Cardiac atrium fibroblast (primary cell): ENCODE measurements around the gene COX6A1. TPM values are rescaled to one million over a fixed set of nuclear protein-coding genes. Genes with fewer than 3 reads are reported as not detected.

ENCODE experiments used
- total RNA-seq: library from RNA; depleted of rRNA; stranded (reverse); fragments of >200 nt; gene quantifications from 2 replicates; pipeline ENCODE4 v1.2.3, GENCODE V29; 2015

COX6A1 gene
- 390 and 440 TPM in 2 replicates for total RNA-seq

DNA sequence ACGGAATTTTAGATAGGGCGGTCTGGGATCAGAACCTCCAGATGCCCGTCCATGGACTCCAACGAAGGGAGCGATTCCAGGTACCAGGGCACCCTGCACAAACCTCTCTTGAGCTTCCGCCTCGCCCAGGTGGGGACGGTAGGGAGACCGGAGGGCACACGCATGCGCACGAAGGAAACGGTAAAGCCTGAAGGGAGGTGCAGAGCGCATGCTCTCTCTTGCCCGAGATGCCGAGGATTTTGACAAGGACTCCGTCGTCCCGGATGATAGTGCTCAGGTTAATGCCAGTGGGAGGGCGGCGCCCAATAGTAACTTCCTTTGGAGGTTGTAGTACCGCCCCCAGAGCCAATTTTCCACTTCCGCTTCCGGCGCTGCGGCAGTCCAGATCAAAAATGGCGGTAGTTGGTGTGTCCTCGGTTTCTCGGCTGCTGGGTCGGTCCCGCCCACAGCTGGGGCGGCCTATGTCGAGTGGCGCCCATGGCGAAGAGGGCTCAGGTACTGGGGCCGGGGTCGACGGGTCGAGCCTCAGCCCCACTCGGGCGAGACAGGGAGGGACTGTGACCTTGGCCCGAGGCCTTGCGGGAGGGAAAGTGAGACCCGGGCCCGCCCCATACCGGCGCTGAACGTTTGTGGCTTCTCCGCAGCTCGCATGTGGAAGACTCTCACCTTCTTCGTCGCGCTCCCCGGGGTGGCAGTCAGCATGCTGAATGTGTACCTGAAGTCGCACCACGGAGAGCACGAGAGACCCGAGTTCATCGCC lies at the start of gene COX6A1:
Gene COX6A1 (plus strand): TSS at position 379 of the 760 bp plus-strand sequence. CDS start 14 bp downstream, at position 393.

GRCh38 chr12:120445911-120446843 lies 8.3 kb downstream of the COX6A1 start, which contains the start of the genes GATC and TRIAP1:
TSS of gene GATC (plus strand) at chr12:120446444. CDS start at chr12:120446481, 37 bp downstream.
TSS of gene TRIAP1 (minus strand) at chr12:120446384. CDS start at chr12:120446372, 12 bp downstream.

DNA sequence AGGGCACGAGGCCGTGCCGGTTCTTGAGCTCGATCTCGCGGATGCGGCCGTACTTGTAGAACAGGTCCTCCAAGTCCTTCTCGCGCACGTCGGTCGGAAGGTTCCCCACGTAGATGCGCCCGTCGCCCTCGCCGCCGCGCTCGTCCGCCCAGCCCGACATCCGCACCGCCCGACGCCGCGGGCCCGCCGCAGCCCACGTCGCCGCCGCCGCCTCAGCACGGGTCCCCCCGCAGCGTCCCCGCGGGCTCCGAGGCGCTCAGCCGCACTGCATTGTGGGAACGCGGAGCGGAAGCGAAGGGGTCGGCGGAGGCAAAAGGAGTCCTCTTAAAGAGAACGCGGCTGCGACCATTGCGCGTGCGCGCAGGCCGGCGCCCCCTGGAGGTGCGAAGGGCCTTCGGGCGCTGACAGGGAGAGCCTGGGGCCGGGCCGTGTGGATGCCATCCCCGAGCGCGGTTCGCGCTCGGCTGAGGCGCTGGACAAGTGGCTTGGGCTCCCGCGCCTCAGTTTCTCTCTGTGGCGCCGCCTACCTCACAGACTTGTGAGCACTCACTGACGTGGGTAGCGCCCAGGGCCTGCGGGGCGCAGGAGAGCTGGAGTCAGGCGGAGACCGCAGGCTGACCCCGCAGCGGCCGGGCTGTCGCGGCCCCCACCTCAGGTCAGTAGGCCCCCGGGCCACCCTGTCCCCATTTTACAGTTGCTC lies 31.7 kb downstream of the COX6A1 start, which contains the start of gene SRSF9:
Gene SRSF9 (minus strand): TSS at position 299 of the 700 bp plus-strand sequence. CDS start 139 bp downstream, at position 160.

Other genes with a start within 250 kb of the COX6A1 start
- gene GCN1, start 243.4 kb upstream of the COX6A1 start, total RNA-seq, result 47.3 and 104 TPM in 2 replicates
- gene RPLP0, start 237.0 kb upstream of the COX6A1 start, total RNA-seq, result 5,621 and 6,104 TPM in 2 replicates
- 78.2 and 84.7 TPM in 2 replicates for gene PXN, start 172.4 kb upstream of the COX6A1 start, total RNA-seq
- not detected in 2 replicates for gene RNU4-2, start 146.2 kb upstream of the COX6A1 start, total RNA-seq
- gene RNU4-1, start 144.9 kb upstream of the COX6A1 start, total RNA-seq, result not detected in 2 replicates
- 1.1 TPM in 2 replicates for gene SIRT4, start 135.8 kb upstream of the COX6A1 start, total RNA-seq
- not detected in 2 replicates for gene PLA2G1B, start 110.3 kb upstream of the COX6A1 start, total RNA-seq
- 1.5 TPM in 1 of 2 replicates, not detected in the other for gene MSI1, start 68.9 kb upstream of the COX6A1 start, total RNA-seq
- gene TRIAP1, start 8.3 kb downstream of the COX6A1 start, total RNA-seq, result 34.7 and 39.9 TPM in 2 replicates
- 15.5 and 19.0 TPM in 2 replicates for gene GATC, start 8.3 kb downstream of the COX6A1 start, total RNA-seq
- gene SRSF9, start 31.6 kb downstream of the COX6A1 start, total RNA-seq, result 59.9 and 75.5 TPM in 2 replicates
- gene DYNLL1, start 58.0 kb downstream of the COX6A1 start, total RNA-seq, result 292 and 308 TPM in 2 replicates
- 16.8 and 24.9 TPM in 2 replicates for gene COQ5, start 91.0 kb downstream of the COX6A1 start, total RNA-seq
- 77.6 and 82.1 TPM in 2 replicates for gene RNF10, start 96.2 kb downstream of the COX6A1 start, total RNA-seq
- 20.7 and 28.0 TPM in 2 replicates for gene POP5, start 143.3 kb downstream of the COX6A1 start, total RNA-seq
- gene CABP1, start 202.5 kb downstream of the COX6A1 start, total RNA-seq, result 0.81 and 2.9 TPM in 2 replicates
- 70.2 and 85.1 TPM in 2 replicates for gene MLEC, start 249.0 kb downstream of the COX6A1 start, total RNA-seq